Esophagus (tissue), 2 donors: ENCODE measurements around the gene RYR1. TPM values are rescaled to one million over a fixed set of nuclear protein-coding genes. Genes with fewer than 3 reads are reported as not detected.
"Not testable (repeated sequence)": the region's sequence is repeated elsewhere in the genome, so short reads cannot be mapped to it uniquely, and the experiment has no call there.

Source experiments
- H3K27ac ChIP-seq, 2 donors: one replicate each; pipeline ENCODE4 v1.5.1; 2013; ENCODE audit warnings: low read depth in 2 of 2, mild to moderate bottlenecking in 2 of 2, inconsistent platforms in 1 of 2, low read length in 1 of 2, moderate library complexity in 1 of 2
- H3K27me3 ChIP-seq, 2 donors: one replicate each; pipeline ENCODE4 v1.6.1; 2013; ENCODE audit warnings: low read length in 2 of 2, control low read depth in 1 of 2, mild to moderate bottlenecking in 1 of 2; ENCODE audit not compliant: insufficient read depth in 2 of 2, control insufficient read depth in 1 of 2
- H3K36me3 ChIP-seq, 2 donors: one replicate each; pipeline ENCODE4 v1.6.1; 2013; ENCODE audit warnings: low read length in 1 of 2; ENCODE audit not compliant: control insufficient read depth in 2 of 2, insufficient read depth in 2 of 2
- H3K4me1 ChIP-seq, 2 donors: one replicate each; pipeline ENCODE4 v1.6.1; 2013; ENCODE audit warnings: low read length in 1 of 2; ENCODE audit not compliant: control insufficient read depth in 2 of 2, insufficient read depth in 2 of 2
- H3K4me3 ChIP-seq, 2 donors: one replicate each; pipeline ENCODE4 v1.5.1; 2013; ENCODE audit warnings: low read length in 2 of 2, mild to moderate bottlenecking in 2 of 2, low read depth in 1 of 2, moderate library complexity in 1 of 2
- H3K9me3 ChIP-seq, 2 donors: one replicate each; pipeline ENCODE4 v1.6.1; 2013; ENCODE audit warnings: mild to moderate bottlenecking in 2 of 2, low read depth in 1 of 2, low read length in 1 of 2, moderate library complexity in 1 of 2; ENCODE audit not compliant: control insufficient read depth in 2 of 2, insufficient read depth in 1 of 2
- WGBS, 2 donors: extraction: QIAGEN DNeasy Blood & Tissue Kit; methylation state at CpG; one replicate each; pipeline ENCODE4 v1.1.7; 2013; 5-methylcytosine and 5-hydroxymethylcytosine counted together
- polyA plus RNA-seq, 2 donors: library from polyadenylated mRNA; stranded (reverse); fragments of 200-250 nt; gene quantifications; one replicate each; pipeline ENCODE4 v1.2.3, GENCODE V29; 2013
- donor health status: healthy with polysubstance abuse.
- donor health status: Bipolar disorder and iron deficiency.

RYR1 gene
- polyA plus RNA-seq, 2 donors: 8.0 to 8.7 TPM

- 81 to 84% methylated on average over 11 of the region's 11 CpGs for WGBS, 2 donors
- no peaks in the 10 kb centered on the region for H3K9me3 ChIP-seq
- H3K27ac ChIP-seq: no peak overlapping the region
- no peak overlapping the region for H3K4me3 ChIP-seq
- peaks cover 0 to 2% of the 10 kb centered on the region in 2 donors for H3K4me1 ChIP-seq
- no peaks in the 10 kb centered on the region for H3K27me3 ChIP-seq
- no peaks in the 10 kb centered on the region for H3K36me3 ChIP-seq
Measured at GRCh38 chr19:38506375-38506722, 72.9 kb downstream of the RYR1 start.

GRCh38 chr19:38506723-38507550, 73.4 kb downstream of the RYR1 start:
- H3K36me3 ChIP-seq: no peaks in the 10 kb centered on the region
- 27 to 28% methylated on average over 34 to 35 of the region's 35 CpGs for WGBS, 2 donors
- H3K4me3 ChIP-seq: no peak overlapping the region
- no peaks in the 10 kb centered on the region for H3K27me3 ChIP-seq
- H3K9me3 ChIP-seq: no peaks in the 10 kb centered on the region
- peaks cover 0 to 2% of the 10 kb centered on the region in 2 donors for H3K4me1 ChIP-seq
- H3K27ac ChIP-seq: no peak overlapping the region

- Histone ChIP-seq H3K27ac (no peak overlapping the region), H3K27me3 (no peaks in the 10 kb centered on the region), H3K9me3 (no peaks in the 10 kb centered on the region), H3K4me1 (peaks cover 0 to 2% of the 10 kb centered on the region in 2 donors), H3K36me3 (no peaks in the 10 kb centered on the region), H3K4me3 (no peak overlapping the region)
- 66 to 70% methylated on average over 10 to 12 of the region's 12 CpGs for WGBS, 2 donors
Measured at GRCh38 chr19:38507551-38508127, 74.1 kb downstream of the RYR1 start.

GRCh38 chr19:38508507-38508906, 75.0 kb downstream of the RYR1 start:
- no peaks in the 10 kb centered on the region for H3K9me3 ChIP-seq
- WGBS, 2 donors: 49 to 52% methylated on average over 6 of the region's 6 CpGs
- H3K4me1 ChIP-seq: peaks cover 0 to 2% of the 10 kb centered on the region in 2 donors
- H3K4me3 ChIP-seq: no peak overlapping the region
- no peaks in the 10 kb centered on the region for H3K27me3 ChIP-seq
- H3K27ac ChIP-seq: no peak overlapping the region
- H3K36me3 ChIP-seq: no peaks in the 10 kb centered on the region

- H3K9me3 ChIP-seq: no peaks in the 10 kb centered on the region
- no peak overlapping the region for H3K4me3 ChIP-seq
- H3K4me1 ChIP-seq: peaks cover 0 to 2% of the 10 kb centered on the region in 2 donors
- H3K27ac ChIP-seq: no peak overlapping the region
- 89 to 92% methylated on average over 2 of the region's 2 CpGs for WGBS, 2 donors
- no peaks in the 10 kb centered on the region for H3K27me3 ChIP-seq
- no peaks in the 10 kb centered on the region for H3K36me3 ChIP-seq
Measured at GRCh38 chr19:38509027-38509426, 75.5 kb downstream of the RYR1 start.

GRCh38 chr19:38511074-38511708, 77.7 kb downstream of the RYR1 start:
- no peaks in the 10 kb centered on the region for H3K9me3 ChIP-seq
- 79 to 82% methylated on average over 10 of the region's 10 CpGs for WGBS, 2 donors
- no peak overlapping the region for H3K27ac ChIP-seq
- no peaks in the 10 kb centered on the region for H3K27me3 ChIP-seq
- peaks cover 0 to 4% of the 10 kb centered on the region in 2 donors for H3K4me1 ChIP-seq
- no peak overlapping the region for H3K4me3 ChIP-seq
- no peaks in the 10 kb centered on the region for H3K36me3 ChIP-seq

- WGBS, 2 donors: 91 to 93% methylated on average over 19 of the region's 19 CpGs
- Histone ChIP-seq H3K27me3 (no peaks in the 10 kb centered on the region), H3K4me3 (no peak overlapping the region), H3K4me1 (peaks cover 0 to 2% of the 10 kb centered on the region in 2 donors), H3K9me3 (no peaks in the 10 kb centered on the region), H3K36me3 (no peaks in the 10 kb centered on the region), H3K27ac (no peak overlapping the region)
Measured at GRCh38 chr19:38512277-38512676, 78.8 kb downstream of the RYR1 start.

GRCh38 chr19:38513156-38513555, 79.7 kb downstream of the RYR1 start:
- H3K4me3 ChIP-seq, H3K27me3 ChIP-seq, H3K36me3 ChIP-seq, H3K9me3 ChIP-seq, H3K27ac ChIP-seq, H3K4me1 ChIP-seq: not testable (repeated sequence)
- WGBS, 2 donors: 80 to 82% methylated on average over 6 of the region's 6 CpGs

- H3K27ac ChIP-seq: no peak overlapping the region
- H3K4me3 ChIP-seq: no peak overlapping the region
- H3K9me3 ChIP-seq: no peaks in the 10 kb centered on the region
- H3K4me1 ChIP-seq: peaks cover 0 to 2% of the 10 kb centered on the region in 2 donors
- WGBS, 2 donors: 69 to 71% methylated on average over 3 of the region's 3 CpGs
- no peaks in the 10 kb centered on the region for H3K36me3 ChIP-seq
- no peaks in the 10 kb centered on the region for H3K27me3 ChIP-seq
Measured at GRCh38 chr19:38513762-38514167, 80.3 kb downstream of the RYR1 start.
